BLaER1 (cell line): ENCODE measurements around the gene PPP6R2.
A peak's percentile ranks its signal among the peaks of the same experiment; 100 is the strongest.

Source experiments
- H3K27ac ChIP-seq: shearing (Covaris generic); formaldehyde crosslinking; 2 replicates; pipeline ENCODE4 v1.8.1; 2022
- H3K27me3 ChIP-seq: shearing (Covaris generic); formaldehyde crosslinking; 2 replicates; pipeline ENCODE4 v1.8.1; 2022
- H3K36me3 ChIP-seq: shearing (Covaris generic); formaldehyde crosslinking; 2 replicates; pipeline ENCODE4 v1.8.1; 2022
- H3K4me1 ChIP-seq: shearing (Covaris generic); formaldehyde crosslinking; 2 replicates; pipeline ENCODE4 v1.8.1; 2022
- H3K4me2 ChIP-seq: shearing (Covaris generic); formaldehyde crosslinking; 2 replicates; pipeline ENCODE4 v1.8.1; 2022
- H3K4me3 ChIP-seq: shearing (Covaris generic); formaldehyde crosslinking; 2 replicates; pipeline ENCODE4 v1.8.1; 2022
- H3K9ac ChIP-seq: shearing (Covaris generic); formaldehyde crosslinking; 2 replicates; pipeline ENCODE4 v1.8.1; 2022
- H3K9me3 ChIP-seq: shearing (Covaris generic); formaldehyde crosslinking; 2 replicates; pipeline ENCODE4 v1.8.1; 2022
- H4K20me1 ChIP-seq: shearing (Covaris generic); formaldehyde crosslinking; 2 replicates; pipeline ENCODE4 v1.8.1; 2022
- Cebpa-rat ChIP-seq: shearing (Covaris generic); IDR thresholded peaks from 2 replicates; pipeline ENCODE4 v1.8.1; 2022

Gene PPP6R2

DNA sequence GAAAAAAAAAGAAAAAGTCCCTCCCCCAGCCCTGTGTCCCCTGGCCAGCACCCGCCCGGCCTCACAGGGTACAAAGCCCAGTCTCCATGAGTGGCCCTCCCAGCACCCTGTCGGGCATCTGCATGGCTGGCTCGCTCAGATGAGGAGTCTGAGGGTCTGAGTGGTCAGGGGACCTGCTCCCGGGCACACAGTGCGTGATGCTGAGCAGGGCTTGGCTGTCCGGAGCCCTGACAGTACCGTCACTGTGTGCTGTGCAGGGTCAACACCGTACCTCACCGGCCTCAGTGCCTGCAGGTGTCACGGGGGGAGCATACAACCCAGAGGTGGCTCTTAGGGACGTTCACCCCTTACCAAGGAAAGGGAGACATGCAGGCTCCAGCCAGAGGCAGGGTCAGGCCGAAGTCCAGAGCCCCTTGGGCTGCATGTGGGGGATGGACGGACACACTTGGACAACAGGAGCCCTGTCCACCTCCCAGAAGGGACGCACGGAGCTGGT, 32.1 kb upstream of the PPP6R2 start:
- peak overlapping the region; percentile 100 for H3K4me2 ChIP-seq
- peak overlapping the region; percentile 57 for H3K9ac ChIP-seq
- no peaks in the 10 kb centered on the region for H3K27me3 ChIP-seq
- H3K4me1 ChIP-seq, result peaks cover 83% of the 10 kb centered on the region
- H4K20me1 ChIP-seq, result peaks cover 22% of the 10 kb centered on the region
- H3K9me3 ChIP-seq, result no peaks in the 10 kb centered on the region
- H3K27ac ChIP-seq, result peak overlapping the region; percentile 58; the same call in 1 of the 2 replicates
- no peaks in the 10 kb centered on the region for H3K36me3 ChIP-seq
- TF ChIP-seq Cebpa-rat, result no peak
- peak overlapping the region; percentile 39; the same call in 1 of the 2 replicates for H3K4me3 ChIP-seq

DNA sequence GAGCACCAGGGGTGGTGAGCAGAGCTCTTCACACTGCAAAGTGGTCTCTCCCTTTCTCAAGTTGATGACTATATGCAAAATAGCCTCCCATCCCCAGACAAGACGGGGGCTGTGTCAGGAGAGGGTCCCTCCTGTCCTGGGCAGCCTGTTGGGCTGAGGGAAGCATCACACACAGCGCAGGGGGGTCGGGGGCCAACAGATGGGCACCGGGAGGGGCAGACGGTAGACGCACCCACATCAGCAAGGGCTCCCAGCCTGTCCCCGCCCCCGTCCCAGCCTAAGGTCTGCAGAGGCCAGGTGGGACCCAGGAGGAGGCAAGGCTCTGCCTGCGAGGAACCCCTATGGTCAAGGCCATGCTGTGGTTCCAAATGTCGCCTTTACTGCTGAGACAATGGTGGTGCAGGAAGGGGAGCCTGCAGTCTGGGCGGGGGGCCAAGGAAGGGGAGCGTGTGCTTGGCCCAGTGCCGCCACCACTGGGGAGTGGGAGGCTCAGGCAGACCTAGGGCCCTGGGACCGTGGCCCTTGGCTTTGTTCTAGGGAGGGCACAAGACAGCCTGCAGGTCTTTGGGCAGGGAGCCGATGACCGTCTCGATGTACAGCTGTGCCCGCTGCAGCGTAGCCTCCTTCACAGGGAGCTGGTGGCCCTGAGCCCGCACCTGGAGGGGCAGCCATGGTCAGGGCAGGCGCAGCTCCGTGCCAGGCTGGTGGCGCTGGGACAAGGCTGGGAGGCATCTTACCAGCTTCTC, 31.3 kb upstream of the PPP6R2 start:
- Histone ChIP-seq H3K27ac (peak overlapping the region; percentile 58), H3K4me2 (peak overlapping the region; percentile 100), H3K4me3 (peak overlapping the region; percentile 39; the same call in 1 of the 2 replicates), H4K20me1 (peaks cover 19% of the 10 kb centered on the region; the same call in 1 of the 2 replicates), H3K4me1 (peaks cover 88% of the 10 kb centered on the region), H3K9ac (peak overlapping the region; percentile 57), H3K9me3 (no peaks in the 10 kb centered on the region), H3K36me3 (no peaks in the 10 kb centered on the region), H3K27me3 (no peaks in the 10 kb centered on the region)
- no peak for TF ChIP-seq Cebpa-rat

DNA sequence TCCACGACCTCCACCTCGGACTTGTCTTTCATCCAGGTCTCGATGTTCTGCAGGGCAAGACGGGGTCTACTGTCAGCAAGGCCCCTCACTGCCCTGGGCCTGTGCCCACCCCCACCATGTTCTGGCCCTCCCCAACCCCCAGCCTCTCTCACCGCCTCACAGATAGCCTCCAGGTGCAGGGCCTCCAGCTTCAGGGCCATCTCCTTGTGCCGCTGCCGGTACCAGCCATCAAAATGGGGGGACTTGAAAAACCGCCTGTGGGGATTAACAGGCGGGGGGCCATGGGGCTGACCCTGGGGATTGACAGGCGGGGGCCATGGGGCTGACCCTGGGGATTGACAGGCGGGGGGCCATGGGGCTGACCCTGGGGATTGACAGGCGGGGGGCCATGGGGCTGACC, 30.8 kb upstream of the PPP6R2 start:
- H4K20me1 ChIP-seq, result peaks cover 19% of the 10 kb centered on the region; the same call in 1 of the 2 replicates
- no peak for TF ChIP-seq Cebpa-rat
- no peaks in the 10 kb centered on the region for H3K36me3 ChIP-seq
- H3K4me2 ChIP-seq, result peak overlapping the region; percentile 100
- H3K27ac ChIP-seq, result peak overlapping the region; percentile 58; the same call in 1 of the 2 replicates
- H3K27me3 ChIP-seq, result no peaks in the 10 kb centered on the region
- H3K9me3 ChIP-seq, result no peaks in the 10 kb centered on the region
- H3K4me3 ChIP-seq, result no peak overlapping the region
- H3K4me1 ChIP-seq, result peaks cover 93% of the 10 kb centered on the region
- no peak overlapping the region for H3K9ac ChIP-seq

DNA sequence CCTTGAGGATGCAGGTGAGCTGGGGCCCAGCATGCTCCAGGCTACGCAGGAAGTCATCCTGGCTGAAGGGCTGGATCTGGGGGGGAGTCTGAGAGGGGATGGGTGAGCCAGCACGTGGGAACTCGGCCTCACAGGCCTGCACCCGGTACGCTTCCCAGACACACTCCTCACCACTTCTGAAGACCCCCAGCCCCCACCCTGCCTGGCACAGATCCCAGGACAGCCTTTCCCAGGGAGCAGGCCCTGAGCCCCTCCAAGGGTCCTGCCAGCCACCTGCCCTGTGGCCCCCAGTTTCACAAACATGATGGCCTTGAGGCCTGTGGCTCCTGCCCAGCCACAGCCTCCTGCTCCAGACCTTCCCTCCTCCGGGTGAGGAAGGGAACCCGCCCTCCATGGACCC, 30.1 kb upstream of the PPP6R2 start:
- H3K9me3 ChIP-seq, result no peaks in the 10 kb centered on the region
- H3K27ac ChIP-seq, result peak overlapping the region; percentile 77
- no peak for TF ChIP-seq Cebpa-rat
- peaks cover 19% of the 10 kb centered on the region; the same call in 1 of the 2 replicates for H4K20me1 ChIP-seq
- H3K4me3 ChIP-seq, result peak overlapping the region; percentile 51
- peak overlapping the region; percentile 100 for H3K4me2 ChIP-seq
- no peaks in the 10 kb centered on the region for H3K27me3 ChIP-seq
- peak overlapping the region; percentile 61; the same call in 1 of the 2 replicates for H3K9ac ChIP-seq
- no peaks in the 10 kb centered on the region for H3K36me3 ChIP-seq
- peaks cover 96% of the 10 kb centered on the region for H3K4me1 ChIP-seq

- Histone ChIP-seq H3K9ac (peak overlapping the region; percentile 86), H3K4me1 (peaks cover 96% of the 10 kb centered on the region), H3K4me2 (peak overlapping the region; percentile 100)
Measured at GRCh38 chr22:50313600-50313999, 29.5 kb upstream of the PPP6R2 start.

GRCh38 chr22:50314081-50314454, 29.1 kb upstream of the PPP6R2 start:
- peak overlapping the region; percentile 86 for H3K9ac ChIP-seq
- peak overlapping the region; percentile 97 for H3K27ac ChIP-seq
- peak overlapping the region; percentile 100 for H3K4me2 ChIP-seq
- H3K4me3 ChIP-seq, result peak overlapping the region; percentile 66
- peaks cover 19% of the 10 kb centered on the region; the same call in 1 of the 2 replicates for H4K20me1 ChIP-seq
- peaks cover 96% of the 10 kb centered on the region for H3K4me1 ChIP-seq
- no peaks in the 10 kb centered on the region for H3K9me3 ChIP-seq
- no peaks in the 10 kb centered on the region for H3K27me3 ChIP-seq
- H3K36me3 ChIP-seq, result no peaks in the 10 kb centered on the region
- no peak for TF ChIP-seq Cebpa-rat

More at GRCh38 chr22:50313600-50313999, 29.5 kb upstream of the PPP6R2 start:
- Histone ChIP-seq H3K9me3 (no peaks in the 10 kb centered on the region), H3K4me3 (peak overlapping the region; percentile 66), H3K36me3 (no peaks in the 10 kb centered on the region), H3K27ac (peak overlapping the region; percentile 97), H3K27me3 (no peaks in the 10 kb centered on the region), H4K20me1 (peaks cover 19% of the 10 kb centered on the region; the same call in 1 of the 2 replicates)
- TF ChIP-seq Cebpa-rat, result no peak

DNA sequence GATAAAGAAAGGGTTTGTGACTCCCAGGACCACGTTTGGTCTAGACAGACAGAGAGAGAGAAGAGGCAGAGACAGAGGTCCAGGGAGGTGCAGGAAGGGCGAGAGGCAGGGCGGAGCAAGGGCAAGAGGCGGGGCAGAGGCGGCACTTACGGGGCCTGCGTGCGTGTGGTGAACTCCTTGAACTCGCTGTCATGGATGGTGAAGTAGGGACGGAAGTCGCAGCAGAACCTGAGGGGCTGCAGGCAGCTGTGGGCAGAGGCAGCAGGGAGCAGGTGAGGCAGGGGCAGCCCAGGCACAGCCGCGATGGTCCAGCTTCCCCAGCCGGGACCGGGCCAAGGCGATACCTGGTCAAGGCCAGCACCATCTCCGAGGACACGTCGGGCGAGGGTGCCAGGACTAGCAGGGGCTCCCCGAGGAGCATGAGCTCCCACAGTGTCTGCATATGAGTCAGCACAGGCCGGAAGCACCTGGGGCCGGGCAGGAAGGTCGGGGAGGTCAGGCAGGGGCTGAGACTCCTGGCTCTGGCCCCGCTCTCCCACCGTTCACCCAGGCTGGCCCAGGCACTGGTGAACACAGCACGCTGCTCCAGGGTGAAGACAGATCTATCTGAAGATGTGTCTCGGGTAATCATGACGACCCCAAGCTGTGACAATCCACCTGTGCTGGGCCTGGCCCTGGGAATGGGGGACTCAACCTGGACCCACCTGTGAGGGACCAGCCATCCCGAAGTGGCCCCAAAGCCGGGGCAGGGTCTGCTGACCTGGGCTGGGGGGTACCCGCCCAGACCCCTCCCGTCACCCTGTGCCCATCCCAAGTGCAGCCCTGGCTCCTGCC, 28.5 kb upstream of the PPP6R2 start:
- Histone ChIP-seq H3K9me3 (no peaks in the 10 kb centered on the region), H4K20me1 (peaks cover 17% of the 10 kb centered on the region; the same call in 1 of the 2 replicates), H3K9ac (peak overlapping the region; percentile 86), H3K27ac (peak overlapping the region; percentile 97), H3K4me3 (peak overlapping the region; percentile 66), H3K4me1 (peaks cover 96% of the 10 kb centered on the region), H3K27me3 (no peaks in the 10 kb centered on the region), H3K4me2 (peak overlapping the region; percentile 100), H3K36me3 (no peaks in the 10 kb centered on the region)
- TF ChIP-seq Cebpa-rat, result no peak

- Histone ChIP-seq H3K27me3 (no peaks in the 10 kb centered on the region), H3K27ac (peak overlapping the region; percentile 97), H3K4me2 (peak overlapping the region; percentile 100), H3K36me3 (no peaks in the 10 kb centered on the region), H4K20me1 (peaks cover 12% of the 10 kb centered on the region; the same call in 1 of the 2 replicates), H3K4me1 (peaks cover 96% of the 10 kb centered on the region), H3K4me3 (peak overlapping the region; percentile 66), H3K9ac (peak overlapping the region; percentile 86), H3K9me3 (no peaks in the 10 kb centered on the region)
- TF ChIP-seq Cebpa-rat, result no peak
Measured at GRCh38 chr22:50315289-50316113, 27.6 kb upstream of the PPP6R2 start.
